ENCODE measurements around the gene IL34. TPM values are rescaled to one million over a fixed set of nuclear protein-coding genes. Genes with fewer than 3 reads are reported as not detected.
"Not testable (repeated sequence)": the region's sequence is repeated elsewhere in the genome, so short reads cannot be mapped to it uniquely, and the experiment has no call there.

The IL34 gene
- polyA plus RNA-seq, 1 experiment: 3.0 TPM

DNA sequence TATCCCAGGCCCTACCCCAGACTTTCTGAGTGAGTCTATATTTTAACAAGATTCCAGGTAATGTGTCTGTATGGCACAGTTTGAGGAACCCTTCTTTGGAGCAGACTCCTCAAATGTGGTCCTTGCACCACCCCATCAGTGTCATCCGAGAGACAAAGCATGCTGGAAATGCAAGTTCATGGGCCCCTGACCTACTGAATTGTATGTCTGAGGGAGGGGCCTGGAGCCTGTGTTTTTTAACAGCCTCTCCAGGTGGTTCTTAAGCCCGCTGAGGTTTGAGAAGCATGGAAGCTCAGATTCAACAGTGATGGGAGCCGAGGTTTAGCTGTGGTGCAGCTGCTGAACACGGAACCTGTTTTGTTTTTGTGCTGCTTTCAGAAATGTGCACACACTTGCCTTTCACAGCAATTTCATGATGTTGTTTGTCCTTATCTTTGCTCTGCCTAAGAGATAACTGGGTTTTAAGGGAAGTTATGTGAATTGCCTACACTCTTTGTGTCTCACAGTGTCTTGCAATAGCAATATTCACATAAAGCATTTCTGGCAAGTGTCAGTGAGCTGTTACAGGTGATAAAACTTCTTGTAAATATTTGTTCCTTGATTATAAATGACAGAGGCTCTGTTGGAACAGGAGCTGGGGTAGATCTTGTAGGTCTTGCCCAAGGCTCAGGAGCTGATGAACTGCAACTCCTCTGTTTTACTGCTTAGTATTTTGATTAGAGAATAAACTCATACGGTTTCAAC lies 32.0 kb upstream of the IL34 start:
- Histone ChIP-seq H3K9me3 (ENCODE audit: control insufficient read depth, insufficient read depth, low read length) (no peaks in the 10 kb centered on the region), H3K27ac (ENCODE audit: low read depth, low read length) (no peak overlapping the region), H3K4me3 (ENCODE audit: low read depth, low read length) (no peak overlapping the region), H3K27me3 (ENCODE audit: control insufficient read depth, insufficient read depth, low read length) (peaks cover 3% of the 10 kb centered on the region)
- TF ChIP-seq, protein P1, sequence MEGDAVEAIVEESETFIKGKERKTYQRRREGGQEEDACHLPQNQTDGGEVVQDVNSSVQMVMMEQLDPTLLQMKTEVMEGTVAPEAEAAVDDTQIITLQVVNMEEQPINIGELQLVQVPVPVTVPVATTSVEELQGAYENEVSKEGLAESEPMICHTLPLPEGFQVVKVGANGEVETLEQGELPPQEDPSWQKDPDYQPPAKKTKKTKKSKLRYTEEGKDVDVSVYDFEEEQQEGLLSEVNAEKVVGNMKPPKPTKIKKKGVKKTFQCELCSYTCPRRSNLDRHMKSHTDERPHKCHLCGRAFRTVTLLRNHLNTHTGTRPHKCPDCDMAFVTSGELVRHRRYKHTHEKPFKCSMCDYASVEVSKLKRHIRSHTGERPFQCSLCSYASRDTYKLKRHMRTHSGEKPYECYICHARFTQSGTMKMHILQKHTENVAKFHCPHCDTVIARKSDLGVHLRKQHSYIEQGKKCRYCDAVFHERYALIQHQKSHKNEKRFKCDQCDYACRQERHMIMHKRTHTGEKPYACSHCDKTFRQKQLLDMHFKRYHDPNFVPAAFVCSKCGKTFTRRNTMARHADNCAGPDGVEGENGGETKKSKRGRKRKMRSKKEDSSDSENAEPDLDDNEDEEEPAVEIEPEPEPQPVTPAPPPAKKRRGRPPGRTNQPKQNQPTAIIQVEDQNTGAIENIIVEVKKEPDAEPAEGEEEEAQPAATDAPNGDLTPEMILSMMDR (IDR thresholded peaks at IDR 0.05; ENCODE audit: low read depth, low read length): no peak
- DNase-seq (ENCODE audit: low read depth, low spot score): no peak
- CTCF ChIA-PET: no interaction called here
- POLR2A ChIA-PET: no interaction called here

DNA sequence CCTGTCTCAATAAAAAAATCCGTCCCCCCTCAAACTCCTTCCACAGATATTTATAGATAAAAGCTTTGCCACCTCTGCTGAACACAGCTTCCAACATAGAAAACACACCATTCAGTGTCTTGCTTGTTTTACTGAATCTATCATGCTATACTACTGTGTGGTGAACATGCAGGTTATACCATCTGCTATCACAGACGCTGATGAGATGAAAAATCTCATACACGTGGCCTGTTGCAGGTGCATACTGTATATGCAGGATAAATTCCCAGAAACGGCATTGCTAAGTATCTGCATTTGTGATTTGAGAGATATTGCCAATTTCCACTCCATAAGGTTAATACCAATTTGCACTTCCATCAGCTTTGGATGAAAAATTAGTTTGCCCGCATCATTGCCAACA lies 30.4 kb upstream of the IL34 start:
- peaks cover 3% of the 10 kb centered on the region for H3K27me3 ChIP-seq (ENCODE audit: control insufficient read depth, insufficient read depth, low read length)
- POLR2A ChIA-PET: no interaction called here
- no peaks in the 10 kb centered on the region for H3K9me3 ChIP-seq (ENCODE audit: control insufficient read depth, insufficient read depth, low read length)
- TF ChIP-seq, protein P1 (IDR thresholded peaks at IDR 0.05; ENCODE audit: low read depth, low read length): no peak
- H3K27ac ChIP-seq (ENCODE audit: low read depth, low read length): no peak overlapping the region
- DNase-seq (ENCODE audit: low read depth, low spot score): no peak
- CTCF ChIA-PET: no interaction called here
- H3K4me3 ChIP-seq (ENCODE audit: low read depth, low read length): no peak overlapping the region

DNA sequence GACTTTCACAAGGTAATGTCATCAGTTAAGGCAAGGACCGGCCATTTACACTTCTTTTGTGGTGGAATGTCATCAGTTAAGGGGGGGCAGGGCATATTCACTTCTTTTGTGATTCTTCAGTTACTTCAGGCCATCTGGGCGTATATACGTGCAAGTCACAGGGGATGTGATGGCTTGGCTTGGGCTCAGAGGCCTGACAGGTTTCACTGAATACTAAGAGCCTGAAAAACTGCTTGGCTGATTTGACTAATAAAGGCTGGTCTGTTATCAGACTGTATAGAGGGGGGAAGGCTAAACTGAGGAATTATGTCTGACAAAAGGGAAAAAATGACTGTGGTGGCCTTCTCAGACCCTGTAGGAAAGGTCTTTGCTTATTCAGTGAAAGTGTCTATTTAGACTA lies 24.5 kb upstream of the IL34 start:
- H3K27me3 ChIP-seq (ENCODE audit: control insufficient read depth, insufficient read depth, low read length); H3K9me3 ChIP-seq (ENCODE audit: control insufficient read depth, insufficient read depth, low read length); H3K4me3 ChIP-seq (ENCODE audit: low read depth, low read length); POLR2A ChIA-PET; DNase-seq (ENCODE audit: low read depth, low spot score); H3K27ac ChIP-seq (ENCODE audit: low read depth, low read length); CTCF ChIA-PET: not testable (repeated sequence)

DNA sequence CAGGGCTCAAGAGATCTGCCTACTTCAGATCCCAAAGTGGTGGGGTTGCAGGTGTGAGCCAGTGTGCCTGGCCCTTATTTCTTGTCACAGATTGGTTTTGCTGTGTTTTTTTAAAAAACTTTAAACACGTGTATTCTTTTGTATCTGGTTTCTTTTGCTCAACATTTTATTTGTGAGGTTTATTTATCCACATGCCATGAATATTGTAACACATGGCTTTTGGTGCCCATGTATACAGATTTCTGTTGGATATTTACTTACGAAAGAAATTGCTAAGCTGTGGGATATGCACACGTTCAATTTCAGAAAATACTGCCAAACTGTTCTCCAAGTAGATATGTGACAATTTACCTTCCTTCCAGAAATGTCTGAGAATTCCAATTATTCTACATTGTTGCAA lies 18.7 kb upstream of the IL34 start:
- H3K27me3 ChIP-seq (ENCODE audit: control insufficient read depth, insufficient read depth, low read length): no peaks in the 10 kb centered on the region
- ChIA-PET CTCF (interaction anchor here (1.1 kb wide), 1 partner anchor 25 kb away, joined by 5 read pairs; no protein-coding TSS in a partner anchor), POLR2A (no interaction called here)
- H3K4me3 ChIP-seq (ENCODE audit: low read depth, low read length): no peak overlapping the region
- peak overlapping the region; percentile 31 for H3K27ac ChIP-seq (ENCODE audit: low read depth, low read length)
- H3K9me3 ChIP-seq (ENCODE audit: control insufficient read depth, insufficient read depth, low read length): peaks cover 6% of the 10 kb centered on the region
- TF ChIP-seq, protein P1 (IDR thresholded peaks at IDR 0.05; ENCODE audit: low read depth, low read length): no peak
- DNase-seq (ENCODE audit: low read depth, low spot score): no peak

DNA sequence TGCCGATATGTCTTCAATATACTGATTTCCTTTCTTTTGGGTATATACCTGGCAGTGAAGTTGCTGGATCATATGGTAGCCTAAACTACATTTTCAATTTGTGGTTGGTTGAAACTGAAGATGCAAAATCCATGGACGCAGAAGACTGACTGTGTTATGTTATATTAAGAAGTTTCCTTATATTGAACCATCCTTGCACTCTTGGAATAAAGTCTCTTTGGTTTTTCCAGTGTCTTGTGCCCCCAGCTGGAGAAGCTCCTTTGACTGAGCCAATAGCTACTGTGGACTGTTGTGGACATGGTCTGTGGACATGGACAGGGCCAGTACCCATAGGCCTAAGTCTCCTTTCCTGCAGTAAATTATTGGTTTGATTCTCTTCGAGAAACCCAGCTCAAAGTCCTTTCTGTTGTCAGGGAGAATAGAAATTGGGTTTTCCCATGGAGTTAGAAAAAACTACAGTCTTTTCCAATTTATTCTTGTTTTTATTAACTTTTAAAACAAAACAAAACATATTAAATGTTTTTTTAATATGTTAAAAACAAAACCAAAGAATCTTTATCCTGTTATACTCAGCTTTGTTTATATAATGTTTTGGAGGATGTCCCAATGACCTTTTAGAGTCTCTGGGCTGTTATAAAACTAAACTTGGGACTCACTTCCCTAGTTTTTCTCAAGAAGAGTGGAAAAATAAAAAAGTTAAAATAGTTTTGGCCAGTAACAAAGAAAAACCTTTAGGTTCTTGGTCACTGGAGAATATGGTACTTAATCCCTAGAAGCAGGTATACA lies 15.2 kb upstream of the IL34 start:
- no peak overlapping the region for H3K4me3 ChIP-seq (ENCODE audit: low read depth, low read length)
- H3K27me3 ChIP-seq (ENCODE audit: control insufficient read depth, insufficient read depth, low read length): no peaks in the 10 kb centered on the region
- POLR2A ChIA-PET: no interaction called here
- peaks cover 6% of the 10 kb centered on the region for H3K9me3 ChIP-seq (ENCODE audit: control insufficient read depth, insufficient read depth, low read length)
- CTCF ChIA-PET: no interaction called here
- no peak overlapping the region for H3K27ac ChIP-seq (ENCODE audit: low read depth, low read length)
- TF ChIP-seq, protein P1 (IDR thresholded peaks at IDR 0.05; ENCODE audit: low read depth, low read length): no peak
- no peak for DNase-seq (ENCODE audit: low read depth, low spot score)
